A673 (cell line): ENCODE results near the gene MEAK7. TPM values are rescaled to one million over a fixed set of nuclear protein-coding genes. Genes with fewer than 3 reads are reported as not detected.

Experiments
- BruUV-seq: library from RNA; stranded (reverse); fragments of 400-500 nt; replicated peaks from 2 replicates; lab custom pipeline; 2021; lab: Mats Ljungman, UMichigan
- CTCF ChIA-PET: fragments of 300-600 bp; sonication (Branson Sonifier 250); formaldehyde crosslinking; loops from one replicate; lab custom pipeline; 2022; ENCODE audit warnings: antibody characterized with exemption; lab: Charles Lee
- POLR2A ChIA-PET: fragments of 300-600 bp; sonication (Branson Sonifier 250); formaldehyde crosslinking; loops from one replicate; lab custom pipeline; 2022; ENCODE audit warnings: antibody characterized with exemption; ENCODE audit not compliant: low non-redundant PET; lab: Charles Lee
- DNase-seq: peaks from one replicate; pipeline ENCODE4 v3.0.0-alpha.2; 2015; ENCODE audit warnings: low spot score
- H3K27ac ChIP-seq: fragments of 200-600 bp; sonication (generic); 2 replicates; pipeline ENCODE4 v1.5.1; 2016; ENCODE audit warnings: mixed run types, low read depth, mild to moderate bottlenecking, mixed read lengths, antibody characterized with exemption, low read length; ENCODE audit not compliant: poor library complexity, severe bottlenecking
- H3K27me3 ChIP-seq: fragments of 200-600 bp; sonication (generic); replicated peaks from 2 replicates; pipeline ENCODE4 v1.6.1; 2017; ENCODE audit warnings: mixed run types, low read depth, mild to moderate bottlenecking, mixed read lengths, antibody characterized with exemption, low read length; ENCODE audit not compliant: insufficient read depth, poor library complexity
- H3K36me3 ChIP-seq: fragments of 200-600 bp; sonication (generic); 2 replicates; pipeline ENCODE4 v1.6.1; 2016; ENCODE audit warnings: mixed run types, mild to moderate bottlenecking, mixed read lengths, antibody characterized with exemption, low read length; ENCODE audit not compliant: insufficient read depth, poor library complexity, severe bottlenecking
- H3K4me1 ChIP-seq: fragments of 200-600 bp; sonication (generic); 2 replicates; pipeline ENCODE4 v1.6.1; 2017; ENCODE audit warnings: mixed run types, mild to moderate bottlenecking, mixed read lengths, antibody characterized with exemption, low read length; ENCODE audit not compliant: insufficient read depth, poor library complexity, severe bottlenecking
- H3K4me3 ChIP-seq: fragments of 200-600 bp; sonication (generic); 2 replicates; pipeline ENCODE4 v1.5.1; 2016; ENCODE audit warnings: low read depth, mixed run types, mild to moderate bottlenecking, mixed read lengths, low read length; ENCODE audit not compliant: poor library complexity, severe bottlenecking
- H3K9me3 ChIP-seq: fragments of 200-600 bp; sonication (generic); 2 replicates; pipeline ENCODE4 v1.6.1; 2016; ENCODE audit warnings: mixed run types, low read depth, mild to moderate bottlenecking, mixed read lengths, antibody characterized with exemption, low read length; ENCODE audit not compliant: poor library complexity, severe bottlenecking
- EZH2 ChIP-seq: fragments of 200-600 bp; sonication (generic); IDR thresholded peaks from 2 replicates; pipeline ENCODE4 v1.6.1; 2017; ENCODE audit warnings: borderline replicate concordance, low read depth, mild to moderate bottlenecking, mixed read lengths, antibody characterized with exemption, low read length; ENCODE audit not compliant: poor library complexity, severe bottlenecking
- intact Hi-C: fragments of 100-400 bp; cut with micrococcal nuclease; formaldehyde crosslinking; loops from one replicate; pipeline ENCODE4 v1.10.0; 2022; ENCODE audit not compliant: unreplicated experiment
- total RNA-seq: library from RNA; stranded (reverse); gene quantifications from 2 replicates; pipeline ENCODE4 v1.2.3, GENCODE V29; 2021
- TF ChIP-seq, protein P1 (sequence below): fragments of 300-800, 200-600 bp; sonication (generic); conservative IDR thresholded peaks from 2 replicates; pipeline ENCODE4 v1.5.1; 2017; ENCODE audit warnings: low read depth, mild to moderate bottlenecking, antibody characterized with exemption, low read length, moderate library complexity, mixed read lengths

MEAK7 gene
- total RNA-seq, 1 experiment from 2014 or later: 11.6 TPM

GRCh38 chr16:84550096-84550495 is 45.6 kb upstream of the MEAK7 start:
- Histone ChIP-seq H3K4me3 (no peak overlapping the region), H3K27ac (no peak overlapping the region), H3K36me3 (no peaks in the 10 kb centered on the region), H3K9me3 (no peaks in the 10 kb centered on the region), H3K4me1 (no peaks in the 10 kb centered on the region), H3K27me3 (no peaks in the 10 kb centered on the region)
- intact Hi-C loops: no loop called here
- no TSS peak for BruUV-seq
- ChIA-PET CTCF (no interaction called here), POLR2A (no interaction called here)
- no peak for DNase-seq
- no peak for TF ChIP-seq EZH2
- TF ChIP-seq, protein P1, sequence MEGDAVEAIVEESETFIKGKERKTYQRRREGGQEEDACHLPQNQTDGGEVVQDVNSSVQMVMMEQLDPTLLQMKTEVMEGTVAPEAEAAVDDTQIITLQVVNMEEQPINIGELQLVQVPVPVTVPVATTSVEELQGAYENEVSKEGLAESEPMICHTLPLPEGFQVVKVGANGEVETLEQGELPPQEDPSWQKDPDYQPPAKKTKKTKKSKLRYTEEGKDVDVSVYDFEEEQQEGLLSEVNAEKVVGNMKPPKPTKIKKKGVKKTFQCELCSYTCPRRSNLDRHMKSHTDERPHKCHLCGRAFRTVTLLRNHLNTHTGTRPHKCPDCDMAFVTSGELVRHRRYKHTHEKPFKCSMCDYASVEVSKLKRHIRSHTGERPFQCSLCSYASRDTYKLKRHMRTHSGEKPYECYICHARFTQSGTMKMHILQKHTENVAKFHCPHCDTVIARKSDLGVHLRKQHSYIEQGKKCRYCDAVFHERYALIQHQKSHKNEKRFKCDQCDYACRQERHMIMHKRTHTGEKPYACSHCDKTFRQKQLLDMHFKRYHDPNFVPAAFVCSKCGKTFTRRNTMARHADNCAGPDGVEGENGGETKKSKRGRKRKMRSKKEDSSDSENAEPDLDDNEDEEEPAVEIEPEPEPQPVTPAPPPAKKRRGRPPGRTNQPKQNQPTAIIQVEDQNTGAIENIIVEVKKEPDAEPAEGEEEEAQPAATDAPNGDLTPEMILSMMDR: no peak

DNA sequence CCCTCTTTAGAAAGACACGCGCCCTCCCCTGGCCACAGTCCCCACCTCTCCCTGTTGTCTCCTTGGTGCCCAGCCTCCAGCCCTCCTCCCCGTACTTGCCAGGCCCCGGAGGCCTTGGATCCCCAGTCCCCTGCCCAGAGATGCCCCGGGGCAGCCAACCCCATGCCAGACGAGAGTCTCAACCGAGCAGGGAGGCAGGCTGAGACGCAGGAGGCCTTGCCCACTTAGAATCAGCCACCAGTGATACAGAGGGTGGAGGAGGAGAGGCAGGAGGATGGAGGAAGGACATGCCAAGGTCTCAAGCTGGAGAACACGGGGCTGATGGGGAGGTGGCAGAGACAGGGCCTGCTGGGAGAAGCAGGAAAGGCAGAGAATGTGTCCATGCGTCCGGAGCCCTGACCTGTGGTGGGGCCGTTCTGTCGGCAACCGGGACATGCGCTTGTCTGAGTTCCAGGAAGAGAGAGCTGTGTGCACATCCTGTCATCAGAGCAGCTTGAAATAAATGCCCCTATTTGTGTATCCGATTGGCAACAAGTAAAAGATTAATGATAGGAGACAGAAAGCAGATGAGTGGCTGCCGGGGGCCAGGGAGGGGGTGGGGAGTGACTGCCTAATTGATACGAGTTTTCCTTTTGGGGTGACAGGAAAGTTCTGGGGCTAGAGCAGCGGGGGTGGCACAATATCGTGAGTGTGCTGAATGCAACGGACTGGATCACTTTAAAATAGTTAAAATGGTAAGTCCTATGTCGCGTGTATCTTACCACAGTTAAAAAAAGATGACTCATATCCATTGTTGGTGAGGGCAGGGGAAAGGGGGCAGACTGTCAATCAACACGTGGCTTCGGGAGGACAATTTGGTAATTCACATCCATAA is 44.7 kb upstream of the MEAK7 start:
- no peak for DNase-seq
- ChIA-PET POLR2A (no interaction called here), CTCF (no interaction called here)
- H3K27me3 ChIP-seq: no peaks in the 10 kb centered on the region
- BruUV-seq: no TSS peak
- peaks cover 2% of the 10 kb centered on the region for H3K4me1 ChIP-seq
- H3K9me3 ChIP-seq: no peaks in the 10 kb centered on the region
- no peak overlapping the region for H3K27ac ChIP-seq
- intact Hi-C loops: no loop called here
- no peaks in the 10 kb centered on the region for H3K36me3 ChIP-seq
- no peak overlapping the region for H3K4me3 ChIP-seq
- TF ChIP-seq, protein P1: no peak

DNA sequence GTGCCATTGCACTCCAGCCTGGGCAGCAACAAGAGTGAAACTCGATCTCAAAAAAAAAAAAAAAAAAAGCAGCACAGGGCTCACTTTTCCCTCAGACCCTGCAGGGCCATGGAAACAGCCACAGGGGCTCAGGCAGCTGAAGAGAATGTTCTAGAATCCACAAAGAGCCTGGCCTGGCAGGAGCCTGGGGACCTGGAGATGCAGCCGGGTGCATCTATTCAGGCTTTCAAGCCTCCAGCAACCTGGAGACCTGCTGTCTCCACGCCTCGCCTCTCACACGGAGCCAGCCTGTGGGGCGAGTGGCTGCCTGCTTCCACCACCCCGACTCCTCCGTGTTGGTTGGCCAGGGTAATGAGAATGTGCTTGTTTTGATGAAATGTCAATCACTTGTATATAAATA is 44.0 kb upstream of the MEAK7 start:
- intact Hi-C loops: no loop called here
- Histone ChIP-seq H3K4me1 (peaks cover 3% of the 10 kb centered on the region), H3K9me3 (no peaks in the 10 kb centered on the region), H3K36me3 (no peaks in the 10 kb centered on the region), H3K27me3 (no peaks in the 10 kb centered on the region), H3K27ac (no peak overlapping the region), H3K4me3 (no peak overlapping the region)
- ChIA-PET POLR2A (no interaction called here), CTCF (interaction anchor here (0.7 kb wide), 1 partner anchor 178 kb away, joined by 11 read pairs; no protein-coding TSS in a partner anchor)
- BruUV-seq: no TSS peak
- TF ChIP-seq, protein P1: no peak
- TF ChIP-seq EZH2: no peak
- DNase-seq: no peak
